ENCODE measurements around the gene DPP9.

Gene DPP9

DNA sequence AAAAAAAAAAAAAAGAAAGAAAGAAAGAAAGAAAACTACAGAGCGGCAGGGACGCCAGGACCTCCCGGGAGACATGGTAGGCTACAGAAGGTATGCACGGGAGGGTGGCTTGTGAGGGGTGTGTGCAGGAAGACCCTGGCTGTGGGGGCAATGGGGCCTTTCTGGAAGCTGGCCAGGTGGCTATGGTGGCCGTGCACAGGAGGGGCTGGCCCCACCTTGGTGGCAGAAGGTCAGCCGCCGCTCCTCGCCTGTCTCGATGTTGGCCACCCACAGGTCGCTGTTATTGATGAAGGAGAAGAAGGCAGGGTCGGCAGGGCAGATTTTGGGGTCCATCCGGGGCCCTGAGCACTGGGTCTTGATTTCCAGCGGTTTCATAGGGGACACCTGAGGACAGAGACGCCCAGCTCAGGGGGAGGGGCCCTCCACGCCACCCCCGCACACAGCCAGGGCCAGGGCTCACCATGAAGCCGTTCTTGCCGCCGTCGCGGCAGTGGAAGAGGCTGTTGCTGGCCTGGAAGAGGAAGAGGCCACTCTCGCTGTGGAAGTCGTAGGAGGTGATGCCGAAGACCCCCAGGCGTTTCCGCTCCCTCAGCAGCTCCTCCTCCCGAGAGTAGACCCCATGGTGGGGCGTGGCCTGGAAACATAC is 19.8 kb downstream of the DPP9 start:
- ChIA-PET CTCF (no interaction called here), POLR2A (no interaction called here)
- no peak for DNase-seq (ENCODE audit: extremely low spot score)
- TF ChIP-seq, protein P1, sequence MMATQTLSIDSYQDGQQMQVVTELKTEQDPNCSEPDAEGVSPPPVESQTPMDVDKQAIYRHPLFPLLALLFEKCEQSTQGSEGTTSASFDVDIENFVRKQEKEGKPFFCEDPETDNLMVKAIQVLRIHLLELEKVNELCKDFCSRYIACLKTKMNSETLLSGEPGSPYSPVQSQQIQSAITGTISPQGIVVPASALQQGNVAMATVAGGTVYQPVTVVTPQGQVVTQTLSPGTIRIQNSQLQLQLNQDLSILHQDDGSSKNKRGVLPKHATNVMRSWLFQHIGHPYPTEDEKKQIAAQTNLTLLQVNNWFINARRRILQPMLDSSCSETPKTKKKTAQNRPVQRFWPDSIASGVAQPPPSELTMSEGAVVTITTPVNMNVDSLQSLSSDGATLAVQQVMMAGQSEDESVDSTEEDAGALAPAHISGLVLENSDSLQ (IDR thresholded peaks at IDR 0.05): no peak
- TF ChIP-seq NFRKB (IDR thresholded peaks at IDR 0.05): no peak
- no peak for TF ChIP-seq CTBP1 (IDR thresholded peaks at IDR 0.05; ENCODE audit: borderline replicate concordance)
- TF ChIP-seq LEF1 (IDR thresholded peaks at IDR 0.05; ENCODE audit: borderline replicate concordance): no peak
- TF ChIP-seq TARDBP (IDR thresholded peaks at IDR 0.05): no peak
- no peak for TF ChIP-seq FOXK2 (IDR thresholded peaks at IDR 0.05)
- TF ChIP-seq BHLHE40 (IDR thresholded peaks at IDR 0.05; ENCODE audit: borderline replicate concordance): no peak
- TF ChIP-seq HDGF (IDR thresholded peaks at IDR 0.05; ENCODE audit: borderline replicate concordance): no peak
- no peak for TF ChIP-seq FOXM1 (IDR thresholded peaks at IDR 0.05; ENCODE audit: borderline replicate concordance)
- no peak for TF ChIP-seq ARNT (IDR thresholded peaks at IDR 0.05)
- no peak for TF ChIP-seq SP1 (IDR thresholded peaks at IDR 0.05)
- no peak for TF ChIP-seq ELF4 (IDR thresholded peaks at IDR 0.05)
- no peak for TF ChIP-seq ZNF384 (IDR thresholded peaks at IDR 0.05)
- no peak for TF ChIP-seq FOXA1 (IDR thresholded peaks at IDR 0.05)
- no peak for TF ChIP-seq L3MBTL2 (conservative IDR thresholded peaks at IDR 0.05)
- no peak for TF ChIP-seq SUZ12 (IDR thresholded peaks at IDR 0.05)

DNA sequence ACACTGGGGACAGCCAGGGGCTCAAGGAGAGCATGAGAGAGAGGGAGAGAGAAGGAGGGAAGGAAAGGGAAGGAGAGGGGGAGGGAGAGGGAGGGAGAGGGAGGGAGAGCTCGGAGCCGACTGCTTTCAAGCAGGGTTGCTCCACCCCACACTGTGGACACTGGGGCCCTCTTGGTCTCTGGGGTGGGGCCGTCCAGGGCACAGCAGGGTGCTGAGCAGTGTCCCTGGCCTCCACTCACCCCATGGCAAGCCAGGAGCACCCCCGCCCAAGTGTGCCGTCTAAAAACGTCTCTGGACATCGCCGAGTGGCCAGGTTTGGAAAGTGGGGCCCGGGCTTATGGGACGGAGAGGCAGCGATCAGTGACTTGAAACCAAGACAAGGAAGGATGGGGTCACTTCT is 20.9 kb downstream of the DPP9 start:
- no peak for DNase-seq (ENCODE audit: extremely low spot score)
- POLR2A ChIA-PET: no interaction called here
- no peak for TF ChIP-seq ARNT (IDR thresholded peaks at IDR 0.05)
- no peak for TF ChIP-seq BHLHE40 (IDR thresholded peaks at IDR 0.05; ENCODE audit: borderline replicate concordance)
- no peak for TF ChIP-seq FOXM1 (IDR thresholded peaks at IDR 0.05; ENCODE audit: borderline replicate concordance)
- TF ChIP-seq, protein P1 (IDR thresholded peaks at IDR 0.05): no peak
- no peak for TF ChIP-seq TARDBP (IDR thresholded peaks at IDR 0.05)
- no peak for TF ChIP-seq FOXA1 (IDR thresholded peaks at IDR 0.05)
- TF ChIP-seq LEF1 (IDR thresholded peaks at IDR 0.05; ENCODE audit: borderline replicate concordance): no peak
- TF ChIP-seq ELF4 (IDR thresholded peaks at IDR 0.05): no peak
- no peak for TF ChIP-seq NFRKB (IDR thresholded peaks at IDR 0.05)
- TF ChIP-seq SP1 (IDR thresholded peaks at IDR 0.05): no peak
- TF ChIP-seq L3MBTL2 (conservative IDR thresholded peaks at IDR 0.05): no peak
- no peak for TF ChIP-seq ZNF384 (IDR thresholded peaks at IDR 0.05)
- CTCF ChIA-PET: interaction anchor here (0.7 kb wide), 1 partner anchor 11 kb away, joined by 3 read pairs; no protein-coding TSS in a partner anchor

DNA sequence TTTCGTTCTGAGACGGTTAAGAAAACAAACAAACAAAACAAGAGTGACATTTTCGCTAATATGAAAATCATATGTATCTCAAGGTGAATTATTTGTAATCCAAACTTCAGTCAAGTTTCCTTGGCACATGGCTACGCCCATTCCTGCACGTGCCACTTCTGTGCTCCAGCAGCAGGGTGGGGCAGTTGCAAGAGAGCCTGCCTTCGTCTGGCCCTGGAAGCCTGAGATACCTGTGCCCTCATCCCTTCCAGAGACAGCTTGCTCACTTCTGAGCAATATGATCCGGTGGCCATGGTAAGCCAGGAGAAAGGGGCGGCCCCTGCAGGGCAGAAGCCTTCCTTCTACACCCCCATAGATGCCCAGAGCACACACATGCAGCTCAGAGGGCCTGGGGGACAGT is 22.1 kb downstream of the DPP9 start:
- DNase-seq (ENCODE audit: extremely low spot score): no peak
- CTCF ChIA-PET: no interaction called here

DNA sequence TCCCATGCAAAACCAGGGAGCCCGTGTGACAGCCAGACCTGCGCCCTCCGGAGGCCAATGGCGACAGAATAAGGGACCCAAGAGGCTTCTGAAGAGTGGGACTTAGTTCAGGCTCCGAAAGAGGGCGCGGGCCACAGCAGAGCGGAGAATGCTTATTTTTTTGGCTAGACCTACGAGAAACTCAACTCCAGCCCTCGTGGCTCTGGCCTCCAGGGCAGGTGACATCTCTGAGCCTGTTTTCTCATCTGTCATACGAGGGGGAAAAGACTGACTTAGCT is 23.0 kb downstream of the DPP9 start:
- TF ChIP-seq SP1 (IDR thresholded peaks at IDR 0.05) (no peak), TARDBP (IDR thresholded peaks at IDR 0.05) (no peak), SUZ12 (IDR thresholded peaks at IDR 0.05) (no peak), ELF4 (IDR thresholded peaks at IDR 0.05) (no peak), L3MBTL2 (conservative IDR thresholded peaks at IDR 0.05) (no peak), FOXM1 (IDR thresholded peaks at IDR 0.05; ENCODE audit: borderline replicate concordance) (no peak), FOXA1 (IDR thresholded peaks at IDR 0.05) (no peak), LEF1 (IDR thresholded peaks at IDR 0.05; ENCODE audit: borderline replicate concordance) (no peak), ARNT (IDR thresholded peaks at IDR 0.05) (no peak), HDGF (IDR thresholded peaks at IDR 0.05; ENCODE audit: borderline replicate concordance) (no peak), CTBP1 (IDR thresholded peaks at IDR 0.05; ENCODE audit: borderline replicate concordance) (no peak), FOXK2 (IDR thresholded peaks at IDR 0.05) (no peak), NFRKB (IDR thresholded peaks at IDR 0.05) (no peak), ZNF384 (IDR thresholded peaks at IDR 0.05) (no peak)
- TF ChIP-seq, protein P1 (IDR thresholded peaks at IDR 0.05): no peak
- CTCF ChIA-PET: interaction anchor here (0.8 kb wide), 1 partner anchor 11 kb away, joined by 3 read pairs; no protein-coding TSS in a partner anchor
- POLR2A ChIA-PET: no interaction called here
- DNase-seq (ENCODE audit: extremely low spot score): no peak

More for the DNA sequence above, 22.1 kb downstream of the DPP9 start:
- no peak for TF ChIP-seq SP1 (IDR thresholded peaks at IDR 0.05)
- no peak for TF ChIP-seq FOXK2 (IDR thresholded peaks at IDR 0.05)
- TF ChIP-seq FOXA1 (IDR thresholded peaks at IDR 0.05): no peak
- no peak for TF ChIP-seq L3MBTL2 (conservative IDR thresholded peaks at IDR 0.05)
- no peak for TF ChIP-seq HDGF (IDR thresholded peaks at IDR 0.05; ENCODE audit: borderline replicate concordance)
- TF ChIP-seq BHLHE40 (IDR thresholded peaks at IDR 0.05; ENCODE audit: borderline replicate concordance): no peak
- no peak for TF ChIP-seq FOXM1 (IDR thresholded peaks at IDR 0.05; ENCODE audit: borderline replicate concordance)
- no peak for TF ChIP-seq SUZ12 (IDR thresholded peaks at IDR 0.05)
- TF ChIP-seq ZNF384 (IDR thresholded peaks at IDR 0.05): no peak
- no peak for TF ChIP-seq LEF1 (IDR thresholded peaks at IDR 0.05; ENCODE audit: borderline replicate concordance)
- TF ChIP-seq TARDBP (IDR thresholded peaks at IDR 0.05): no peak
- no peak for TF ChIP-seq NFRKB (IDR thresholded peaks at IDR 0.05)
- TF ChIP-seq ELF4 (IDR thresholded peaks at IDR 0.05): no peak
- TF ChIP-seq ARNT (IDR thresholded peaks at IDR 0.05): no peak
- TF ChIP-seq, protein P1 (IDR thresholded peaks at IDR 0.05): no peak
- POLR2A ChIA-PET: no interaction called here

DNA sequence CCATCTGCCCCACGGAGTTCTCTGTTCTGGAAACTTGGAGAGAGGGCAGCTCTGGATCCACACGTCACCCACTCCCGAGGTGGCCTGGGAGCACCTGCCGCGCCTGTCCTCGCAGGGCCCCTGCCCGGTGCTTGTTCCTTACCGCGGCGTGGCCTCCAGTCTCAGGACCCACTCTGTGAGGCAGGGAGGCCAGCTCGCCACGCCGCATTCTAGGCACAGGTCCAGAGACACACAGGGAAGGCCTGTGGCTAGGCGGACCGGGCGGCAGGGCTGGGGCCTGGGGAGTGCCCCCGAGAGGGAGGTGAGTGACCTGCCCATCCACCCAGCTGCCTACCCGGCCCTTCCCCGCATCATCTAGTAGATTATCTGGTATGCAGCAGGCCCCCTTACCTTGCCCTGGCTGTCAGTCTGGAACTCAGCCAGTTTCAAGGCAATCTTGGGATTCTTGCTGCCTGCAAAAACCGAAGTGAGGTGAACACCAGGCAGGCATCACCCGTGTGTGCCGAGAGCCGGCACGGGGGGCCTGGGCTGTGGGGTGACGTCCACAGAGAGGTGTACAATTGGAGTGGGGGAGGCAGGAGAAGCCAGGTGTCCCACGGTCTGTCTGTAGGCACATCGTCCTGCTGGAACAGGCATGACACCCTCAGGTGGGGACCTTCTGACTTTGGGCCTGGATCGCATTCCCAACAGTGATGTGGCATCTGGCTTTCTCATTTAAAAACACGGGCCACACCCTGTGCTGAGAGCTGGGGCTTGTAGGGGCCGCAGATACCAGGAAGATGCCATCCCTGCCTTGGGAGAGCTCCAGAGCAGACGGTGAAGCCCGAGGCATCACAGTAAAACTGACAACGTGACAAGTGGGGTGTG is 23.6 kb downstream of the DPP9 start:
- ChIA-PET POLR2A (no interaction called here), CTCF (interaction anchor here (0.8 kb wide), 1 partner anchor 11 kb away, joined by 3 read pairs; no protein-coding TSS in a partner anchor)
- DNase-seq (ENCODE audit: extremely low spot score): no peak
- no peak for TF ChIP-seq LEF1 (IDR thresholded peaks at IDR 0.05; ENCODE audit: borderline replicate concordance)
- TF ChIP-seq ARNT (IDR thresholded peaks at IDR 0.05): no peak
- TF ChIP-seq FOXA1 (IDR thresholded peaks at IDR 0.05): no peak
- TF ChIP-seq, protein P1 (IDR thresholded peaks at IDR 0.05): no peak
- TF ChIP-seq FOXK2 (IDR thresholded peaks at IDR 0.05): no peak

Data from HEK293T (cell line).